ENCODE data around the gene FCAMR. TPM values are rescaled to one million over a fixed set of nuclear protein-coding genes. Genes with fewer than 3 reads are reported as not detected.

The FCAMR gene
- total RNA-seq, 1 experiment from 2014 or later, result not detected

DNA sequence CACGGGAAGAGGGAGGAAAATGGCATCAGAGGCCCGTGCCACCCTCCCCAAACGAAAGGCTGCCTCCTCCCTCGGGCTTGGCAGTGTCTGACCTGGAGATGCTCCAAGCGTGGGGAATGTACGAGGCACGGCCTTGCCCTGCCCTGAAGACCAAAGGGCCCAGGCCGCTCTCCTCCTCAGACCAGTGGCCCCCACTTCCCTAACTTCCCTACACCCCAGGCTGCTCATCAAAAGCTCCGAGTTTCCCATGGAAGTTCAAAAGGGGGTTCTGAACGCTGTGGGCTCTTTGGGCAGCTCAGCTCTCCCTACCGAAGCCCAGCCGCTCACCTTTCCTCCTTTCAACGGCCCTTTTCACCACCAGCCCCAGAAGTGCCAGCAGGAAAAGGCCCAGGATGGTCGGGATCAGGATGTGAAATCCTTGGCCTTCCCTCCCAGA lies 60.4 kb downstream of the FCAMR start:
- H3K4me3 ChIP-seq (ENCODE audit: low read length), result no peak overlapping the region
- peaks cover 13% of the 10 kb centered on the region for H3K4me1 ChIP-seq (ENCODE audit: low read length)
- H4K20me1 ChIP-seq (ENCODE audit: insufficient read depth, low read depth, low read length), result no peaks in the 10 kb centered on the region; the same call in 1 of the 2 replicates
- no peak overlapping the region for H3K4me2 ChIP-seq (ENCODE audit: low read depth, low read length, poor library complexity, severe bottlenecking)
- DNase-seq, result no peak
- no peak overlapping the region for H2AFZ ChIP-seq (ENCODE audit: low read length)
- no peaks in the 10 kb centered on the region for H3K9me3 ChIP-seq (ENCODE audit: low read length)
- no peaks in the 10 kb centered on the region for H3K27me3 ChIP-seq (ENCODE audit: low read length)
- no peaks in the 10 kb centered on the region for H3K9me2 ChIP-seq (replicated peaks; ENCODE audit: insufficient read depth, low read length)
- no peak overlapping the region for H3K27ac ChIP-seq (ENCODE audit: low read length)
- no peaks in the 10 kb centered on the region for H3K36me3 ChIP-seq (ENCODE audit: insufficient read depth, low read length)
- H3K79me2 ChIP-seq (ENCODE audit: low read length), result no peaks in the 10 kb centered on the region
- H3K9ac ChIP-seq (ENCODE audit: low read length), result no peak overlapping the region

GRCh38 chr1:206909161-206909882 lies 60.9 kb downstream of the FCAMR start:
- no peaks in the 10 kb centered on the region for H3K9me2 ChIP-seq (replicated peaks; ENCODE audit: insufficient read depth, low read length)
- no peaks in the 10 kb centered on the region for H3K79me2 ChIP-seq (ENCODE audit: low read length)
- H3K36me3 ChIP-seq (ENCODE audit: insufficient read depth, low read length), result no peaks in the 10 kb centered on the region
- H3K4me3 ChIP-seq (ENCODE audit: low read length), result no peak overlapping the region
- H2AFZ ChIP-seq (ENCODE audit: low read length), result no peak overlapping the region
- no peak overlapping the region for H3K9ac ChIP-seq (ENCODE audit: low read length)
- H4K20me1 ChIP-seq (ENCODE audit: insufficient read depth, low read depth, low read length), result no peaks in the 10 kb centered on the region; the same call in 1 of the 2 replicates
- H3K4me1 ChIP-seq (ENCODE audit: low read length), result peaks cover 16% of the 10 kb centered on the region
- no peak overlapping the region for H3K4me2 ChIP-seq (ENCODE audit: low read depth, low read length, poor library complexity, severe bottlenecking)
- no peak for DNase-seq
- no peak overlapping the region for H3K27ac ChIP-seq (ENCODE audit: low read length)
- no peaks in the 10 kb centered on the region for H3K27me3 ChIP-seq (ENCODE audit: low read length)
- no peaks in the 10 kb centered on the region for H3K9me3 ChIP-seq (ENCODE audit: low read length)

DNA sequence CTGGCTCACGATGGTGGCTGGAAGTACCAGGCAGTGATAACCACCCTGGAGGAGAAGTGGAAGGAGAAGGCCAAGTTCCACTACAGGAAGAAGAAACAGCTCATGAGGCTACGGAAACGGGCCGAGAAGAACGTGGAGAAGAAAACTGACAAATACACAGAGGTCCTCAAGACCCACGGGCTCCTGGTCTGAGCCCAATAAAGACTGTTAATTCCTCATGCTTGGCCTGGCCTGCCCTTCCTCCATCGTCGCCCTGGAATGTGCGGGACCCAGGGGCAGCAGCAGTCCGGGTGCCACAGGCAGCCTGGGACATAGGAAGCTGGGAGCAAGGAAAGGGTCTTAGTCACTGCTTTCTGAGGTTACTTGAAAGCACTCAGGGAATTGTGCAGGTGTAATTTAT lies 62.2 kb downstream of the FCAMR start:
- Histone ChIP-seq H3K27ac (ENCODE audit: low read length) (no peak overlapping the region), H3K9me3 (ENCODE audit: low read length) (no peaks in the 10 kb centered on the region), H3K79me2 (ENCODE audit: low read length) (no peaks in the 10 kb centered on the region), H4K20me1 (ENCODE audit: insufficient read depth, low read depth, low read length) (no peaks in the 10 kb centered on the region; the same call in 1 of the 2 replicates), H3K9ac (ENCODE audit: low read length) (no peak overlapping the region), H3K4me3 (ENCODE audit: low read length) (no peak overlapping the region), H3K4me1 (ENCODE audit: low read length) (peaks cover 16% of the 10 kb centered on the region), H2AFZ (ENCODE audit: low read length) (no peak overlapping the region), H3K36me3 (ENCODE audit: insufficient read depth, low read length) (no peaks in the 10 kb centered on the region), H3K4me2 (ENCODE audit: low read depth, low read length, poor library complexity, severe bottlenecking) (no peak overlapping the region), H3K9me2 (replicated peaks; ENCODE audit: insufficient read depth, low read length) (no peaks in the 10 kb centered on the region), H3K27me3 (ENCODE audit: low read length) (no peaks in the 10 kb centered on the region)
- DNase-seq, result no peak

Other genes starting within 250 kb of the FCAMR start
- not detected in 2 replicates for gene IL19, start 199.7 kb downstream of the FCAMR start, total RNA-seq (2014; rRNA removed; shearing (Covaris generic); ENCODE audit: low replicate concordance)
- gene IL10, start 198.0 kb downstream of the FCAMR start, total RNA-seq (2014; rRNA removed; shearing (Covaris generic); ENCODE audit: low replicate concordance), result not detected in 2 replicates
- gene IL20, start 104.8 kb downstream of the FCAMR start, total RNA-seq (2014; rRNA removed; shearing (Covaris generic); ENCODE audit: low replicate concordance), result not detected in 2 replicates
- gene IL24, start 73.0 kb downstream of the FCAMR start, total RNA-seq (2014; rRNA removed; shearing (Covaris generic); ENCODE audit: low replicate concordance), result not detected in 2 replicates
- gene FCMR, start 48.5 kb downstream of the FCAMR start, total RNA-seq (2014; rRNA removed; shearing (Covaris generic); ENCODE audit: low replicate concordance), result not detected in 2 replicates
- gene PIGR, start 24.0 kb downstream of the FCAMR start, total RNA-seq (2014; rRNA removed; shearing (Covaris generic); ENCODE audit: low replicate concordance), result not detected in 2 replicates
- not detected in 2 replicates for gene C1orf116, start 62.3 kb upstream of the FCAMR start, total RNA-seq (2014; rRNA removed; shearing (Covaris generic); ENCODE audit: low replicate concordance)
- gene YOD1, start 80.7 kb upstream of the FCAMR start, total RNA-seq (2014; rRNA removed; shearing (Covaris generic); ENCODE audit: low replicate concordance), result not detected in 2 replicates
- 0.07 TPM in 1 of 2 replicates, not detected in the other for gene PFKFB2, start 82.8 kb upstream of the FCAMR start, total RNA-seq (2014; rRNA removed; shearing (Covaris generic); ENCODE audit: low replicate concordance)
- gene C4BPB, start 118.4 kb upstream of the FCAMR start, total RNA-seq (2014; rRNA removed; shearing (Covaris generic); ENCODE audit: low replicate concordance), result not detected in 2 replicates
- not detected in 2 replicates for gene C4BPA, start 133.8 kb upstream of the FCAMR start, total RNA-seq (2014; rRNA removed; shearing (Covaris generic); ENCODE audit: low replicate concordance)

Measured in Karpas-422 (cell line).